GM12873 (cell line): ENCODE results near the gene IFRD1.

ENCODE experiments used
- CTCF ChIP-seq: IDR thresholded peaks from 2 replicates; pipeline ENCODE4 v1.5.1; 2012; ENCODE audit warnings: low read depth, mild to moderate bottlenecking, moderate library complexity, low read length, control low read depth; ENCODE audit not compliant: insufficient read depth; ENCODE audit errors: missing control alignments

The IFRD1 gene

GRCh38 chr7:112504093-112504695 lies 53.9 kb downstream of the IFRD1 start:
- TF ChIP-seq CTCF, result no peak

GRCh38 chr7:112505495-112505894 lies 55.2 kb downstream of the IFRD1 start:
- no peak for TF ChIP-seq CTCF

GRCh38 chr7:112508404-112508803 lies 58.1 kb downstream of the IFRD1 start:
- TF ChIP-seq CTCF, result no peak

- no peak for TF ChIP-seq CTCF
These were observed 59.1 kb downstream of the IFRD1 start for GRCh38 chr7:112509402-112509801.

GRCh38 chr7:112510001-112510742 lies 59.9 kb downstream of the IFRD1 start:
- no peak for TF ChIP-seq CTCF

- TF ChIP-seq CTCF, result no peak
These were observed 60.5 kb downstream of the IFRD1 start for GRCh38 chr7:112510743-112511110.

- no peak for TF ChIP-seq CTCF
These were observed 61.4 kb downstream of the IFRD1 start for GRCh38 chr7:112511451-112512202.
